Superior temporal gyrus (tissue), 1 donor: ENCODE data around the gene L3MBTL2.
"Not testable (repeated sequence)": the region's sequence is repeated elsewhere in the genome, so short reads cannot be mapped to it uniquely, and the experiment has no call there.

Source experiments
- DNase-seq: peaks from one replicate; pipeline ENCODE4 v3.0.0-alpha.2; 2016; ENCODE audit errors: extremely low spot score

Gene L3MBTL2

DNA sequence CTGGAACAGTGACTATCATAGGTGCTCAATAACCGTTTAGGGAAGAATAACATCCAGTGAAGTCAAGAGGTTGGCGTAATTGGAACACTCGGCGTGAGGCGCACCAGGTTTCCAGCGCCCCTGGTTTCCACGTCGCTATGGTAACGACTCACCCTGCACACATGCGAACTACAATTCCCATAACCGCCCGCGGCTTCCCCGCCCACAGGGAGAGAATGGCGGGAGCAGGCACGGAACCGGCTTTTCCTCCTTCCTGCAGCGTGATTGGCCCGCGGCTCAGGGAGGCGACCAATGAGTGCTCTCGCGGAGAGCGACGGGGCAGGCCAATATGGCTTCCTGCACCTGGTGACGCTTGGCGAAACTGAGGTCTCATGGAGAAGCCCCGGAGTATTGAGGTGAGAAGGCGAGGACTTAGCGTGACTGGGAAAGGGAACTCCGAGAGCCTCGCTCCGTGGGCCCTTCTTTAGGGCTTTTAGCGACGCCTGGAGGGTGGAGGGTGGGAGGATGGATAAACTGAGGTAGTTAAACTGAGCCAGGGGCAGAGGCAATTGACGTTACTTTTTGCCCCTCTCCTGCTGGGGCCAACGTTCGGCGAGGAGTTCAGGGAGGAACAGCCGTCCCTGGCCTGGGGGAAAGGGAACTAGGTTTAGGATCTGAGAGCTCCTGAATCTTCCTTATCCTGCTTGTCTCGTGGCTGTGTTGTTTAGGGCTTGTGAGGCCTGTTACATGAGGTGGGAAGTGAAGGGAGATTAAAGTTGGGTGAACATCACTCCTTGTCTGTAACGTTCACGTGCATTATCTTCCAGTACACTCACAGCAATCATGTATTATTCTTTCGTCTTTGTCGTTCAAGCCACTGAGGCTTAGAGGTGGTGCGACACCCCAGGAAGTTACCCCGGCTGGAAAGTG lies at the start of gene L3MBTL2:
TSS of gene L3MBTL2 (plus strand) at position 321 of the 909 bp plus-strand sequence. CDS start at position 372, 51 bp downstream.
- peak; percentile 99 for DNase-seq

DNA sequence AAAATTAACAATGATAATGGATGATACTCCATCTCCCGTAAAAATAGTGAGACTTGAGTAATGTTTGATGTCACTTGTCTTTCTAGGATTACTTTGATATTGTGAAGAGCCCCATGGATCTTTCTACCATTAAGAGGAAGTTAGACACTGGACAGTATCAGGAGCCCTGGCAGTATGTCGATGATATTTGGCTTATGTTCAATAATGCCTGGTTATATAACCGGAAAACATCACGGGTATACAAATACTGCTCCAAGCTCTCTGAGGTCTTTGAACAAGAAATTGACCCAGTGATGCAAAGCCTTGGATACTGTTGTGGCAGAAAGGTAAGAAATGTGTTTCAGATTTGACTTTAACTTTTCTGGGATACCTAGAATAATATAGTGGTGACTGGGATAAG lies 48.0 kb upstream of the L3MBTL2 start:
- no peak for DNase-seq

DNA sequence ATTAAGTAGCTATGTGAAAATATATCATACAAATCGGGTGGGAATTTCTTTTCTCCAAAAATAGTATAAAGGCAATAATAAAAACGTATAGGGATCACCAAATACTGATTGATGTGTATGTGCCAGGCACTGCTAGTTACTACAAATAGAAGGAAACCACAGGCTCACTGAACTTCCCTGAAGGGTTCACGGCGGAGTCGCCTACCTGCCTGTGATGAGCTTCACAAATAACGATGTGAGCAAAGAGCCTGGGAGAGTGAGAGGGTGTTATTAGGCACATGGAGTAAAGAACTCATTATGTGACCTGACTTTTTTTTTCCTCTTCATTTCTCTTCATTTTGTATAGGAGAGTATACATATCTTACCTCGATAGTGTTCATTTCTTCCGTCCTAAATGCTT lies 36.0 kb upstream of the L3MBTL2 start:
- no peak for DNase-seq

DNA sequence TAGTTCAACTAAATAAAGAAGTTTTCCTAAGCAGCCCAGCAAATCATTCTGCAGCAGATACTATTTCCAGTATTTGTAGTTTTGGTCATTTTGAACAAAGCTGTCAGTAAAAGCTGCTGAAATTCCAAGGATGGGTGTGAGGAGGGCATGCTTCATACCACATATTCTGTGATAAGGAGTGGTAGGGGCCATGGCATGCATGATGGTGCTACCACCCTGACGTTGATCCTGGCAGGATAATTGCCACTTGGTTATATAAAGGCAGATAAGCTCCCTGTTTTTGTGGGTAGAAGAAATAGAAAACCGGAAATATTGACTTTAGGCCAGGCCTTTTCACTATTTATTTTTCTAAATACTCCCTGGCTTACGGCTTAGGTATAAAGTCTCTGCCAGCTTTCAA lies 33.1 kb upstream of the L3MBTL2 start:
- DNase-seq = no peak

DNA sequence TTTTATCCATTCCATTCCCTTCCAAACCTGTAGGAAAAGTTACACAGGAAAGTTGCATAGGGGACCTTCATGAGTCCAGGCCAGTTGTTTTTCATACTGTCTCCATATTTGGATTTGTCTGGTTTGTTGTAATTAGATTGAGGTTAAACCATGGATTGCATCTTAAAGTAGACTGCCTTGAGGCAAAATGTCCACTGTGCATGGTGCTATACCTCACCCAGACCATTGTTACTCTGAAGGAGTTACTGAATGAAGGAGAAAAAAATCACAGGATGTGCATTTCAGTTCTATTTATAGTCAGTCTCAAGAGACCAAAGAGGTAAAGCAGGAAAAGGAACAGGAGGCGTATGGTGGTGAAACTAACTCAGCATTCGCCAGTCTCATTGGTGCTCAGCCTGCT lies 29.6 kb upstream of the L3MBTL2 start:
- no peak for DNase-seq

DNA sequence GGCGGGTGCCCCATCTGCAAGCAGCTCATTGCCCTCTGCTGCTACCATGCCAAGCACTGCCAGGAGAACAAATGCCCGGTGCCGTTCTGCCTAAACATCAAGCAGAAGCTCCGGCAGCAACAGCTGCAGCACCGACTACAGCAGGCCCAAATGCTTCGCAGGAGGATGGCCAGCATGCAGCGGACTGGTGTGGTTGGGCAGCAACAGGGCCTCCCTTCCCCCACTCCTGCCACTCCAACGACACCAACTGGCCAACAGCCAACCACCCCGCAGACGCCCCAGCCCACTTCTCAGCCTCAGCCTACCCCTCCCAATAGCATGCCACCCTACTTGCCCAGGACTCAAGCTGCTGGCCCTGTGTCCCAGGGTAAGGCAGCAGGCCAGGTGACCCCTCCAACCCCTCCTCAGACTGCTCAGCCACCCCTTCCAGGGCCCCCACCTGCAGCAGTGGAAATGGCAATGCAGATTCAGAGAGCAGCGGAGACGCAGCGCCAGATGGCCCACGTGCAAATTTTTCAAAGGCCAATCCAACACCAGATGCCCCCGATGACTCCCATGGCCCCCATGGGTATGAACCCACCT lies 28.0 kb upstream of the L3MBTL2 start:
- no peak for DNase-seq

DNA sequence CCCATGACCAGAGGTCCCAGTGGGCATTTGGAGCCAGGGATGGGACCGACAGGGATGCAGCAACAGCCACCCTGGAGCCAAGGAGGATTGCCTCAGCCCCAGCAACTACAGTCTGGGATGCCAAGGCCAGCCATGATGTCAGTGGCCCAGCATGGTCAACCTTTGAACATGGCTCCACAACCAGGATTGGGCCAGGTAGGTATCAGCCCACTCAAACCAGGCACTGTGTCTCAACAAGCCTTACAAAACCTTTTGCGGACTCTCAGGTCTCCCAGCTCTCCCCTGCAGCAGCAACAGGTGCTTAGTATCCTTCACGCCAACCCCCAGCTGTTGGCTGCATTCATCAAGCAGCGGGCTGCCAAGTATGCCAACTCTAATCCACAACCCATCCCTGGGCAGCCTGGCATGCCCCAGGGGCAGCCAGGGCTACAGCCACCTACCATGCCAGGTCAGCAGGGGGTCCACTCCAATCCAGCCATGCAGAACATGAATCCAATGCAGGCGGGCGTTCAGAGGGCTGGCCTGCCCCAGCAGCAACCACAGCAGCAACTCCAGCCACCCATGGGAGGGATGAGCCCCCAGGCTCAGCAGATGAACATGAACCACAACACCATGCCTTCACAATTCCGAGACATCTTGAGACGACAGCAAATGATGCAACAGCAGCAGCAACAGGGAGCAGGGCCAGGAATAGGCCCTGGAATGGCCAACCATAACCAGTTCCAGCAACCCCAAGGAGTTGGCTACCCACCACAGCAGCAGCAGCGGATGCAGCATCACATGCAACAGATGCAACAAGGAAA lies 27.3 kb upstream of the L3MBTL2 start:
- DNase-seq = no peak

DNA sequence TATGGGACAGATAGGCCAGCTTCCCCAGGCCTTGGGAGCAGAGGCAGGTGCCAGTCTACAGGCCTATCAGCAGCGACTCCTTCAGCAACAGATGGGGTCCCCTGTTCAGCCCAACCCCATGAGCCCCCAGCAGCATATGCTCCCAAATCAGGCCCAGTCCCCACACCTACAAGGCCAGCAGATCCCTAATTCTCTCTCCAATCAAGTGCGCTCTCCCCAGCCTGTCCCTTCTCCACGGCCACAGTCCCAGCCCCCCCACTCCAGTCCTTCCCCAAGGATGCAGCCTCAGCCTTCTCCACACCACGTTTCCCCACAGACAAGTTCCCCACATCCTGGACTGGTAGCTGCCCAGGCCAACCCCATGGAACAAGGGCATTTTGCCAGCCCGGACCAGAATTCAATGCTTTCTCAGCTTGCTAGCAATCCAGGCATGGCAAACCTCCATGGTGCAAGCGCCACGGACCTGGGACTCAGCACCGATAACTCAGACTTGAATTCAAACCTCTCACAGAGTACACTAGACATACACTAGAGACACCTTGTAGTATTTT lies 26.6 kb upstream of the L3MBTL2 start:
- peak; percentile 66 for DNase-seq

DNA sequence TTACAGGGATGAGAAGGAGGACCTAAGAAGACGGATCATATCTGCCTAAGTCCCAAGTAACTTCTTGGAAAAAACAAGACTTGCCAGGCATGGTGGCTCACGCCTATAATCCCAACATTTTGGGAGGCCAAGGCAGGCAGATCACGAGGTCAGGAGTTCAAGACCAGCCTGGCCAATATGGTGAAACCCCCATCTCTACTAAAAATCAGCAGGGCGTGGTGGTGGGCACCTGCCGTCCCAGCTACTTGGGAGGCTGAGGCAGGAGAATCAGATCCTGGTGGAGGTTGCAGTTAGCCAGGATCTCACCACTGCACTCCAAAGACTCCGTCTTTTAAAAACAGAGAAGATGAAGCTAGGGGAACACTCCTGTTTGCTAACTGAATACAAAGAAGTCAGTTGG lies 24.8 kb upstream of the L3MBTL2 start:
- not testable (repeated sequence) for DNase-seq

DNA sequence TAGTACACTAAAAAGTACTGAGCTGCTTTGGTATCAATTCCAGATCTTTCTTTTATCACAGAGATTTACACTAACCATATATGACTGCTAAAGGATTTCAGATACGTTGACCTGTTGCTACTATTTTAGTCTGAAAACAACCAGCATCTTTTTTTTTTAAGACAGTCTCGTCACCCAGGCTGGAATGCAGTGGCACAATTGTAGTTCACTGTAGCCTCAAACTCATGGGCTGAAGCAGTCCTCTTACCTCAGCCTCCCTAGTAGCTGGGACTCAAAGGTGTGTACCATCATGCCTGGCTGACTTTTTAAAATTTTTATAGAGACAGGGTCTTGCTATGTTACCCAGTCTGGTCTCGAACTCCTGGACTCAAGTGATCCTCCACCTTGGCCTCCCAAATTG lies 24.2 kb upstream of the L3MBTL2 start:
- no peak for DNase-seq

DNA sequence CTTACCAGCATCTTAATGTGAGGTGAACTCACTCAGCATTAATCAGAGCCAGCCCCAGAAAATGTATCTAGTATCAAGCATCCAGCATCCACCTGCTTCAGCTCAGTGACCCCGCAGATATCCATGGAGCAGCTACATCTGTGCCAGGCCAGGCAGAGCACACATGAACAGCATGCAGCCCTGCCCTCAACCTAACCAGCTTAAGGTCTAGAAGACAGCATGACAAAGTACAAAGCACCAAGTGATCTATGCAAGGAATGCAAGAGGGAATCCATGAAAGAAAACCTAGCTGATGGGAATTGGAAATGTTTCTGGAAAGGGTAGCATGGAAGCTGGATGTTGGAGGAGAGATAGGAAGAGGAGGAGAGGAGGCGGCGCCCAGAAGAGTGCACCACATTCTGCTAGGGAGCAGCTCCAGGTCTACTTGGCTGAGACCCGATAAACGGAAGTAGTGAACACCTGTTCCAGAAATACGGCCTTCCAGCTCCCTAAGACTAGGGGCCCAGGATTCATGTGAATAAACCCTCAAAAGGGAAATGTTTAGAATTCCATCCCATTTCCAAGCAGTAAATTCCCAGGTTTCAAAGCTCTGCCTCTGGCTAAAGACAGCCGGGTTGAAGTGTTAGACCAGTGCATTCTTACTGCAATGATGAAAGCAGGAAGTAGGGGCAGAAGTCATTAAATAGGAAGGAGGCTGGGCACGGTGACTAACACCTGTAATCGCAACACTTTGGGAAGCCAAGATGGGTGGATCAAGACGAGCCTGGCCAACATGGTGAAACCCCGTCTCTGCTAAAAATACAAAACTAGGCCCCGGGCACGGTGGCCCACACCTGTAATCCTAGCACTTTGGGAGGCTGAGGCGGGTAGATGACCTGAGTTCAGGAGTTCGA lies 23.5 kb upstream of the L3MBTL2 start:
- no peak for DNase-seq

DNA sequence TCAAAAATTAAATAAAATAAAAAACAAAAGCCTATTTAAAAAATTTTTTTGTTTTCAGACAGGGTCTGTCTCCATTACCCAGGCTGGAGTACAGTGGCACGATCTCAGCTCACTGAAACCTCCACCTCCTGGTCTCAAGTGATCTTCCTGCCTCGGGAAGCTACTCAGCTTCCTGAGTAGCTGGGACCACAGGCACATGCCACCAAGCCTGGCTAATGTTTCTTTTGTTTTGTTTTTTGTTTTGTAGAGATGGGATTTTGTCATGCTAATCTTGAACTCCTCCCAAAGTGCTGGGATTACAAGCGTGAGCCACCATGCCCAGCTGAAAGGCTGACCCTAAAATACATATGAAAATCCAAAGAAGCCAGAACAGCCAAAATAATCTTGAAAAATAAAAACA lies 20.4 kb upstream of the L3MBTL2 start:
- DNase-seq = no peak

DNA sequence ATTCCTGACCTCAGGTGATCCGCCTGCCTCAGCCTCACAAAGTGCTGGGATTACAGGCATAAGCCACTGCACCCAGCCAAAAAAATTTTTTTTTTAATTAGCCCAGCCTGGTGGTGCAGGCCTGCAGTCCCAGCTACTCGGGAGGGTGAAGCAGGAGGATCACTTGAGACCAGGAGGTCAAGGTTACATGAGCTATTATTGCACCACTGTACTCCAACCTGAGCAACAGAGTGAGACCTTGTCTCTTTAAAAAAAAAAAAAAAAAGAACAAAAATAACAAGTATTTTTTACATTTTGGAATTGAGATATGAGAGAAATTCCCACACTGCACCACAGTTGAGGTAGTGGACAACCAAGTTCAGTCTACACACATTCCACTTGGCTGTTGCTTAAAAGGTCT lies 13.6 kb upstream of the L3MBTL2 start:
- no peak for DNase-seq

DNA sequence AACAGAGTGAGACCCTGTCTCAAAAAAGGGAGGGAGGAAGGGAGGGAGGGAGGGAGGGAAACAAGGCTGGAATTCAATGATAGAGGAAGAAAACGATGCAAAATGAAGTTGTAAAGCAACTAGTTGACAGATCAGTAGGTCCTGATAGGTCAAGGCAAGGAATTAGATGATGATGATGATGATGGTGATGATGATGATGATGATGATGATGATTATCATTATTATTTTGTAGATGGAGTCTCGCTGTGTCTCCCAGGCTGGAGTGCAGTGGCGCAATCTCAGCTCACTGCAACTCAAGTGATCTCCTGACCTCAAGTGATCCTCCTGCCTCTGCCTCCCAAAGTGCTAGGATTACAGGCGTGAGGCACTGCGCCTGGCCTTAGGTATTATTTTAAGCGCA lies 11.3 kb upstream of the L3MBTL2 start:
- DNase-seq = no peak

DNA sequence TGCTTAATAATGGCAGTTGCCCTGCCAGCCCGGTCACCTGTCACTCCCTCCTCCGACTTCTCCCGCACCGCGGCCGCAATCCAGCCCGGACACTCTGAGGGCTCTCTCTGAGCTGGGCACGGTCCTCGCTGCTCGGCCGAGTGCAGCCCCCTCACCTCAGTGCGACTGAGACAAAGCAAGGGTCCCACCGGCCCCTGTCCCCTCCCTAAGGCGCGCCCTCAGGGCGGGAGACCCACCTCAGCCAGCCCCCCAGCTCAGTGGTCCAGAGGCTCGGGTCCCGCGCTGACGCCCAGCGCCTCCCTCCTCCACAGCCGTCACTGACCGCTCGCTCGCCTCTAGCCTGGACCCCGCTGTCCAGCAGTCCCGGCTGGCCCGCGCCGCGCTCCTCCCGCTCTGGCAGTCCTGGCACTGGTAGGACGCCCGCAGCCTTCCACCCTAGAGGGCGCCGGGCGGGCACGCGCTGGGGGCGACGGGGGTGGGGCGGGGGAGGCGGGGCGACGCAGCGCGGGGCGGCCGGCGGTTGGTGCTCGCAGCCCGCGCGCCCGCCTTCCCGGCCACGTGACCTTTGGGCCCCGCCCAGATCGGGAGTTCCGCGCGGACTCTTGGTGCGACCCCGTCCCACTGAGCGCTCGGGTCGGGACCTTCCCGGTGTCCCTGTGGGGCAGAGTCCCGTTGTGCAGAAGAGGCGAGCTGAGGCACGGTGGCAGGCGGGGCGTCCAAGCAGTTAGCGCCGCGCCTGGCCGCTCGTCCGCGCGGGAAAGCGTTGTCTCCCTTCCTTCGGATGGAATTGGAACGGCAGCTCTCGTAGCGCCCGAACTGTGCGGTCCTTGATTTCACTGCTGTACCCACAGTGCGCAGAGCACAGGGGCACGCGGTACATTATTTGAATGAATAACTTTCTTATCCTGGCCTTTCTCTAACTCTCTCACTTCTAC lies 7.8 kb upstream of the L3MBTL2 start:
- peak; percentile 83 for DNase-seq

DNA sequence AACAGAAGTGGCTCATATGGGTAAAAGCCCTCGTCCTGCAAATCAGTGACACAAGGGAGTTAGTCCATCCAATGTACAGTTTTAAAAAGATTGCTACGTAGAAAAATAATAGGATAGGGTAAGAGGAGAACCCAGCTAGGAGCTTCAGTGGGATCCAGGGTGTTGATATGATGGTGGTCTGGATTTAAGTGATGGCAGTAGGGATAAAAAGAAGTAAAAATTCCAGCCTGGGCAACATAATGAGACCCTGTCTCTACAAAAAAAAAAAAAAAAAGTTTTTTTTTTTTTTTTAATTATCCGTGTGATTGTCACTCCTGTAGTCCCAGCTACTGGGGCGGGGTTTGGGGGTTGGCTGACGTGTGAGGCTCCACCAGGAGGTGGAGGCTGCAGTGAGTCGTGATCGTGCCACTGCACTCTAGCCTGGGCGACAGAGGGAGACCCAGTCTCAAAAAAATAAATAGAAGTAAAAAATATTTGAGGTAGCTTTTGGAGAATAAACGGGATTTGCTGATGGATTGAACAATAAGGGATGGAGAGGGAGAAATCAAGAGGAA lies 7.0 kb upstream of the L3MBTL2 start:
- no peak for DNase-seq

DNA sequence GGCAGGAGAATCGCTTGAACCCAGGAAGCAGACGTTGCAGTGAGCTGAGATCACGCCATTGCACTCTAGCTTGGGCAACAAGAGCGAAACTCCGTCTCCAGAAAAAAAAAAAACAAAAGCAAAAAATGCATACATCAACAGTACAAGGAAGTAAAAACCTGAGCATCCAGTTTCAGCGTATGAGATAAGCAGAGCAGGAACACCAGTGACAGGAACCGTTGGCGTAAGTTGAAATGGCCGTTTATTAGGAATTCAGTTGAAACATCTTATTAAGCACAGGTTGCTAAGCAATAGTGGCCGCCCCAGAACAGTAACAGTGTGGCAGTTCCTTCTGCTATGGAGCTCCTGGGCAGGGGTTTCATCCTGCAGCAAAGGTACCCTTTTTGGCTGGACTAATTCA lies 4.0 kb upstream of the L3MBTL2 start:
- DNase-seq = no peak

DNA sequence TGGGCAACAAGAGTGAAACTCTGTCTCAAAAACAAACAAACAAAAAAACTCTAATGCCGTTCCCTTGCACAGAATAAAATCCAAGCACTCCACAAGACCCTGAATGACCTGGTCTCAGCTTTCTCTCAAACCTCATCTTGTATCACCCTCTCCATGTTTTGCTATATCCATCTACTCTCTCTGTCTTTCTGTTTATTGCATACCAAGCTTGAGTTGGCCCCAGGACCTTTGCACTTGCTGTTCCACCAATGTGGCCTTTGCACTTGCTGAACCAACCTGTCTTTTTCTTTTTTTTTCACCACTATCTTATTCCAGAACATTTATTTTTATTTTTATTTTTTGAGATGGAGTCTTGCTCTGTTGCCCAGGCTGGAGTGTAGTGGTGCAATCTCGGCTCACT lies 2.0 kb upstream of the L3MBTL2 start:
- DNase-seq = no peak

DNA sequence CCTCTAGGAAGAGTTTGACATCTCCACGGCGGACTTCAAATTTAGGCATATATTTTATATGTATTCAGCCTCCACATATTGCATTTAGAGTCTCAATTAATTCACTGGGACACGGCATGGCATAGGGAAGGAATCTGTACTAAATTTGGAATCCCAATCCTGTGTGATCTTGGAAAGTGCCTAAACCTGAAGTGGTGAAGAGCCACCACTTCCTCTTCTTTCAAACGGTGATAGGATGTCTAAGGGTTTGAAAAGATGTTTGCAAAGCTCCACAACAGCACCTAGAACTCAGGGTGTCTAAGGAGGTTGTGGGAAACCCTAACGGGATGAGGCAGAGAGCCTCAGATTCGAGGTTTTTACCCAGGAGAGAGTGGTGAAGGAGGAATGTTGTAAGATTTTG lies 1.0 kb upstream of the L3MBTL2 start:
- DNase-seq = no peak

DNA sequence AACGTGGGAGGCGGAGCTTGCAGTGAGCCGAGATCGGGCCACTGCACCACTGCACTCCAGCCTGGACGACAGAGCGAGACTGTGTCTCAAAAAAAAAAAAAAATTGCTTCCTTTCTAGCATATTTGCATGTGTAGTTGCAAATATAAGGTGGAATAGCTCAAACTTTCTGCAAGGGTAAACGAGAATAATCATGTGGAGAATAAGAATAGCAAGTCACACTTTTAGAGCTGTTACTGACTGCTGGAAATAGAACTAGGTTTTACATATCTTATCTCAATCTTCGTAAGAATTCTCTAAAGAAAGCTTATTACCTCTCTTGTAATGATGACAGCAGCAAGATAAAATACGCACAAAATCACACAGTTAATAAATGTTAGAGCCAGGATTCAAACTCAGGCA lies 1.6 kb downstream of the L3MBTL2 start:
- no peak for DNase-seq
